GM18508 (cell line): ENCODE results near the gene FHIP1A.
A peak's percentile ranks its signal among the peaks of the same experiment; 100 is the strongest.
"Not testable (repeated sequence)": the region's sequence is repeated elsewhere in the genome, so short reads cannot be mapped to it uniquely, and the experiment has no call there.

Experiments
- ATAC-seq: cut with Tn5 transposase; IDR thresholded peaks from one replicate; pipeline ENCODE4 v1.9.1; 2021; ENCODE audit warnings: moderate number of reproducible peaks; ENCODE audit not compliant: insufficient read depth, unreplicated experiment

The FHIP1A gene

GRCh38 chr4:151408630-151409469, at the start of gene FHIP1A:
Gene FHIP1A, plus strand, starts transcription at chr4:151409176. Its CDS starts 157,084 bp downstream, at chr4:151566260.
- ATAC-seq: peak; percentile 50

- no peak for ATAC-seq
Observed at GRCh38 chr4:151359576-151359975, 49.4 kb upstream of the FHIP1A start.

GRCh38 chr4:151361126-151361525, 47.9 kb upstream of the FHIP1A start:
- ATAC-seq: no peak

GRCh38 chr4:151361966-151362365, 47.0 kb upstream of the FHIP1A start:
- ATAC-seq: no peak

- ATAC-seq: peak; percentile 91
Observed at GRCh38 chr4:151362404-151363164, 46.4 kb upstream of the FHIP1A start.

- no peak for ATAC-seq
Observed at GRCh38 chr4:151376540-151376939, 32.4 kb upstream of the FHIP1A start.

GRCh38 chr4:151389311-151389710, 19.7 kb upstream of the FHIP1A start:
- ATAC-seq: no peak

- not testable (repeated sequence) for ATAC-seq
Observed at GRCh38 chr4:151389799-151390198, 19.2 kb upstream of the FHIP1A start.

GRCh38 chr4:151395873-151396272, 13.1 kb upstream of the FHIP1A start:
- ATAC-seq: no peak

GRCh38 chr4:151400343-151400742, 8.6 kb upstream of the FHIP1A start:
- ATAC-seq: no peak

GRCh38 chr4:151401739-151402138, 7.2 kb upstream of the FHIP1A start:
- ATAC-seq: no peak

- ATAC-seq: no peak
Observed at GRCh38 chr4:151402145-151402865, 6.7 kb upstream of the FHIP1A start.

- ATAC-seq: no peak
Observed at GRCh38 chr4:151403656-151404055, 5.3 kb upstream of the FHIP1A start.

GRCh38 chr4:151404802-151405201, 4.2 kb upstream of the FHIP1A start:
- not testable (repeated sequence) for ATAC-seq

GRCh38 chr4:151407018-151407417, 2.0 kb upstream of the FHIP1A start:
- no peak for ATAC-seq

GRCh38 chr4:151407466-151408379, 1.3 kb upstream of the FHIP1A start:
- peak; percentile 72 for ATAC-seq

GRCh38 chr4:151408380-151408629, 671 bp upstream of the FHIP1A start:
- ATAC-seq: no peak

- ATAC-seq: no peak
Observed at GRCh38 chr4:151409470-151410313, 716 bp downstream of the FHIP1A start.

GRCh38 chr4:151415978-151416377, 7.0 kb downstream of the FHIP1A start:
- ATAC-seq: no peak
